NB4 (cell line): ENCODE data around the gene MICALL1.

Experiments
- POLR2A ChIP-seq: IDR thresholded peaks from 2 replicates; pipeline ENCODE4 v1.6.1; 2011; ENCODE audit warnings: mild to moderate bottlenecking; ENCODE audit not compliant: insufficient read length; ENCODE audit errors: extremely low read depth
- TF ChIP-seq, protein P1 (sequence below): IDR thresholded peaks from one replicate; pipeline ENCODE4 v1.5.1; 2012; ENCODE audit warnings: low read depth, low read length
- TF ChIP-seq, protein P2 (sequence below): IDR thresholded peaks from 2 replicates; pipeline ENCODE4 v1.6.1; 2011; ENCODE audit warnings: low read depth, low read length

DNA sequence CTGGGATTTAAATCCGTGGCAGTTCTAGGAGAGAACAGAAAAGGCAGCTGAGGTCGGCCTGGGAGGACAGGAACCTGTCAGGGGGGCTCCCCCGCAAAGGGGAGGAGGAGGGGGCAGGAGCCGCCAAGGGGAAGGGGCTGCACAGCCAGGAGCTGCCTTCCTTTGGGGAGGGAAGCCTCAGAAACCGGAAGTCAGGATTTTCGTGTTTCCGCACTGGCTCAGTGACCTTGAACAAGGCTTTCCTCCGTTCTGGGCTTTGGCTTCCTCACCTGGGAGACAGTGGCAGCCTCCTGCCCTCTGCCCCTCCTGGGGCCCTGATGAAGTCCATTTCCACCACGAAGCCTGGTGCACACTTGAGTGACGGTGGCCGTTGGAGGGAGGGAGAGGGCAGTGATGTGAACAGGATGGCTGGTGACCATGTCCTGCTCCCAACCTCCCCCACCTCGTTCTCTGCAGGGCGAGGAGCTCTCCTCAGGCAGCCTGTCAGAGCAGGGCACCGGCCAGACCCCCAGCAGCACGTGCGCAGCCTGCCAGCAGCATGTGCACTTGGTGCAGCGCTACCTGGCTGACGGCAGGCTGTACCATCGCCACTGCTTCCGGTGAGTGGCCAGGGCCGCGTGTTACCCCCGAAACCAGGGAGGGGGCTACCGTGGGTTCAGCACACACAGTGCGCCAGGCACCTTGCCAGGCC lies 12.6 kb downstream of the MICALL1 start:
- TF ChIP-seq POLR2A: no peak
- TF ChIP-seq, protein P1, sequence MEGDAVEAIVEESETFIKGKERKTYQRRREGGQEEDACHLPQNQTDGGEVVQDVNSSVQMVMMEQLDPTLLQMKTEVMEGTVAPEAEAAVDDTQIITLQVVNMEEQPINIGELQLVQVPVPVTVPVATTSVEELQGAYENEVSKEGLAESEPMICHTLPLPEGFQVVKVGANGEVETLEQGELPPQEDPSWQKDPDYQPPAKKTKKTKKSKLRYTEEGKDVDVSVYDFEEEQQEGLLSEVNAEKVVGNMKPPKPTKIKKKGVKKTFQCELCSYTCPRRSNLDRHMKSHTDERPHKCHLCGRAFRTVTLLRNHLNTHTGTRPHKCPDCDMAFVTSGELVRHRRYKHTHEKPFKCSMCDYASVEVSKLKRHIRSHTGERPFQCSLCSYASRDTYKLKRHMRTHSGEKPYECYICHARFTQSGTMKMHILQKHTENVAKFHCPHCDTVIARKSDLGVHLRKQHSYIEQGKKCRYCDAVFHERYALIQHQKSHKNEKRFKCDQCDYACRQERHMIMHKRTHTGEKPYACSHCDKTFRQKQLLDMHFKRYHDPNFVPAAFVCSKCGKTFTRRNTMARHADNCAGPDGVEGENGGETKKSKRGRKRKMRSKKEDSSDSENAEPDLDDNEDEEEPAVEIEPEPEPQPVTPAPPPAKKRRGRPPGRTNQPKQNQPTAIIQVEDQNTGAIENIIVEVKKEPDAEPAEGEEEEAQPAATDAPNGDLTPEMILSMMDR: no peak
- TF ChIP-seq, protein P2, sequence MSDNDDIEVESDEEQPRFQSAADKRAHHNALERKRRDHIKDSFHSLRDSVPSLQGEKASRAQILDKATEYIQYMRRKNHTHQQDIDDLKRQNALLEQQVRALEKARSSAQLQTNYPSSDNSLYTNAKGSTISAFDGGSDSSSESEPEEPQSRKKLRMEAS: no peak
